ENCODE data around the gene BPHL.

Gene BPHL

GRCh38 chr6:3120765-3121089, 2.2 kb downstream of the BPHL start:
- TF ChIP-seq CTCF (conservative IDR thresholded peaks at IDR 0.05; ENCODE audit: low read length): no peak
- DNase-seq (ENCODE audit: low read depth): no peak
- no peak overlapping the region for H3K4me3 ChIP-seq (ENCODE audit: low read length)

- DNase-seq (ENCODE audit: low read depth): no peak
- no peak for TF ChIP-seq CTCF (conservative IDR thresholded peaks at IDR 0.05; ENCODE audit: low read length)
- H3K4me3 ChIP-seq (ENCODE audit: low read length): no peak overlapping the region
Measured at GRCh38 chr6:3122823-3123182, 4.3 kb downstream of the BPHL start.

DNA sequence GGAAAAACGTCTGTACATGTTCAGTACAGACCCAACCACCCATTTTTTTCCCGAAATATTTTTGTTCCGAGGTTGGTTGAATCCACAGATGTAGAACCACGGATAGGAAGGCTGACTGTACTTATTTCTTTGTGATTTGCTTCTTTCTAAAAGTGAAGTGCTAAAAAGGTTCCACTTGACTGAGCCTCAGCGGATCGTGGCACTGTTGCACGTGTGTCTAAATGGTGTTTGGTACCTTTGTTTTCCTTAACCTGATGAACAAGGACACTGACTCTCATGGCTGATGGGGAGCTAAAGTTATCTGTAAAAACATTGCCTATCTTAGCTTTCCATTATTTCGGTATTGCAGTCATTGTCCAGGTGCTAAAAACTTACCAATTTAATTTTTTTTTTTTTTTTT, 6.2 kb downstream of the BPHL start:
- no peak overlapping the region for H3K4me3 ChIP-seq (ENCODE audit: low read length)
- no peak for TF ChIP-seq CTCF (conservative IDR thresholded peaks at IDR 0.05; ENCODE audit: low read length)
- DNase-seq (ENCODE audit: low read depth): no peak

GRCh38 chr6:3125815-3126214, 7.3 kb downstream of the BPHL start:
- H3K4me3 ChIP-seq (ENCODE audit: low read length): no peak overlapping the region
- TF ChIP-seq CTCF (conservative IDR thresholded peaks at IDR 0.05; ENCODE audit: low read length): no peak
- DNase-seq (ENCODE audit: low read depth): no peak

DNA sequence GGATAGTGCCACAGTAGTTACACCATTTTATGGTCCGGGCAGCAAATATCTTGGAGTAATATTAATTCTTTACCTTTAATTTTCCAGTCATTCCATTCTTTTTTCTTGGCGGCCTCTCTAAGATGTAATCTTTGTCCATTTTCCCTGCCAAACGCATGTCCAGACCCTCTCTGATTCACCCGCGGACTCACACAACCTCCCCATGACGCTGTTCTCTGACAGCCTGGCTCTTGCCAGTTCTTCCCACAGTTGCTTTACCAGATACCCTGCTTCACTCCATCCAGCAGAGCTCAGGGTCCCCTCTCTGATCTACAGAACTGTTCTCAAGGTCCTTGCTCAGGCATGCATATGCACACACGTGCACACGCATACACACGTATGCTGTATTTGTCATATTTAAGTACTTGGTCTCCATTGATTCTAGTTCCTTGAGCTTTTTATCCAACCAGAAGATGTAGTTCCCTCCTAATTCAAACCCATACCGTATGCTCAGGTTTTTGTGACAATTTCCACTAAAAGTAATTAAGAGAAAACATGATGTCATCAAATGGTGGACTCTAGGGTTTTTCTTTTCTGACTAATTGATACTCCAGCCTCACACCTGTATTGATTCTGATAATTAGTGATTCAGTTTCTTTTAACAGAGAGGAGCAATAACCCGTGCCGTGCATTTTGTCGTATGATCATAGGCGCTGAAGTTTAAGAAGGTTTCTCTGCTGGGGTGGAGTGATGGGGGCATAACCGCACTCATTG, 10.0 kb downstream of the BPHL start:
- DNase-seq (ENCODE audit: low read depth): no peak
- no peak overlapping the region for H3K4me3 ChIP-seq (ENCODE audit: low read length)
- TF ChIP-seq CTCF (conservative IDR thresholded peaks at IDR 0.05; ENCODE audit: low read length): no peak

GRCh38 chr6:3131695-3132094, 13.2 kb downstream of the BPHL start:
- DNase-seq (ENCODE audit: low read depth): no peak
- no peak overlapping the region for H3K4me3 ChIP-seq (ENCODE audit: low read length)
- TF ChIP-seq CTCF (conservative IDR thresholded peaks at IDR 0.05; ENCODE audit: low read length): no peak

DNA sequence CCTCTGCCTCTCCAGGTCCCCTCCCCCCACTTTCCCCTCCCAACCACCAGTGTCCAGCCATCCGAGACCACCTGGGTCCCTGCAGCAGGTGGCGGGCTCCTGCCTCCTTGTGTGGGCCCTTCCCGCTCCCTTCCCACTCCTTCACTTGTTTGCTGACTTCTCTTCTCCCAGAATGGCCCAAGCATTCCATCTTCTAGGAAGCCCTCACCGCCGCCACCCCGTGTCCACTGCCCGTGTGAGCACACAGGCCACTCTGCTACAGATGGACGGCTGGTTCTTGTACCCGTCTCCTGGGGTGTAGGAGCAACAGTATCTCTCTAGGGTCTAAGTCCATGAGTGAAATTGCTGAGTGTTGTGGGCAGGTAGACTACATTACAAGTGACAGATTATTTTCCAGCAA, 15.0 kb downstream of the BPHL start:
- DNase-seq (ENCODE audit: low read depth): no peak
- no peak for TF ChIP-seq CTCF (conservative IDR thresholded peaks at IDR 0.05; ENCODE audit: low read length)
- no peak overlapping the region for H3K4me3 ChIP-seq (ENCODE audit: low read length)

Measured in AG10803 (cell line).